ENCODE results near the gene AHCTF1.
"Not testable (repeated sequence)": the region's sequence is repeated elsewhere in the genome, so short reads cannot be mapped to it uniquely, and the experiment has no call there.

AHCTF1 gene

DNA sequence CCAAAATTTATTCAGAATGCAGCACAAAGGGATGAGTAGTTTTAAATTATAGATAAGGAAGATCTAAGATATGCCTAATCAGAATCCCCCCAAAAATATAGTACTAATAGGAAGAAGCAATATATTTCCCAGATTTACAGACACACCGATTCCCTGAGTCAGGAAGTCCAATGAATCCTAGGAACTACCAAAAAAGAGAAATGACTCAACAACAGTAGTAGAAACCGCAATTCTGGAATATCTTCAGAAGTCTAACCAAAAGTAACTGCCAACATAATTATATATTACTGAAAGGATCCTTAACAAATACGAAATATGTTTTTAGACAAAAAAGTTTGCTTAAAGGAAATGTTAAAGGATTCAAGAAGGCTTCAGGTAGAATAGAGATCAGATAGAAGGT lies 10.3 kb downstream of the AHCTF1 start:
- peaks cover 90% of the 10 kb centered on the region for H3K79me2 ChIP-seq (ENCODE audit: control insufficient read depth, insufficient read depth, low read length, unreplicated experiment)
- no peak overlapping the region for H3K4me3 ChIP-seq (ENCODE audit: low read depth, low read length)
- no peak overlapping the region for H2AFZ ChIP-seq (ENCODE audit: low read length, unreplicated experiment)
- no peaks in the 10 kb centered on the region for H3K27me3 ChIP-seq (ENCODE audit: insufficient read depth, low read length)
- peaks cover 21% of the 10 kb centered on the region for H3K36me3 ChIP-seq (ENCODE audit: insufficient read depth, low read length)
- H3K27ac ChIP-seq (ENCODE audit: low read depth, low read length), result peak overlapping the region; percentile 20; the same call in 1 of the 2 replicates
- peaks cover 5% of the 10 kb centered on the region for H3K4me1 ChIP-seq (ENCODE audit: control insufficient read depth, insufficient read depth, low read length, unreplicated experiment)

DNA sequence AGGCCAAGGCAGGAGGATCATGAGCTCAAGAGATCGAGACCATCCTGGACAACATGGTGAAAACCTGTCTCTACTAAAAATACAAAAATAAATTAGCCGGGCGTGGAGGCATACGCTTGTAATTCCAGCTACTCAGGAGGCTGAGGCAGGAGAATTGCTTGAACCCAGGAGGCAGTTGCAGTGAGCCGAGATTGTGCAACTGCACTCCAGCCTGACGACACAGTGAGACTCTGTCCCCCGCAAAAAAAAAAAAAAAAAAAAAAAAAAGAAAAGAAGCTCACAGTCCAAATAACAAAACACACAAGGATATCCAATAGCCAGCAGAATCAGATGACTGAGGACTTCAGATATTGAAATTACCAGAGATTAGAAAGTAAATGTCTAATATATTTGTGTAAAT lies 11.8 kb downstream of the AHCTF1 start:
- H2AFZ ChIP-seq (ENCODE audit: low read length, unreplicated experiment), result no peak overlapping the region
- H3K79me2 ChIP-seq (ENCODE audit: control insufficient read depth, insufficient read depth, low read length, unreplicated experiment), result peaks cover 75% of the 10 kb centered on the region
- peaks cover 16% of the 10 kb centered on the region for H3K36me3 ChIP-seq (ENCODE audit: insufficient read depth, low read length)
- no peak overlapping the region for H3K27ac ChIP-seq (ENCODE audit: low read depth, low read length)
- H3K27me3 ChIP-seq (ENCODE audit: insufficient read depth, low read length), result no peaks in the 10 kb centered on the region
- H3K4me1 ChIP-seq (ENCODE audit: control insufficient read depth, insufficient read depth, low read length, unreplicated experiment), result peaks cover 5% of the 10 kb centered on the region
- no peak overlapping the region for H3K4me3 ChIP-seq (ENCODE audit: low read depth, low read length)

DNA sequence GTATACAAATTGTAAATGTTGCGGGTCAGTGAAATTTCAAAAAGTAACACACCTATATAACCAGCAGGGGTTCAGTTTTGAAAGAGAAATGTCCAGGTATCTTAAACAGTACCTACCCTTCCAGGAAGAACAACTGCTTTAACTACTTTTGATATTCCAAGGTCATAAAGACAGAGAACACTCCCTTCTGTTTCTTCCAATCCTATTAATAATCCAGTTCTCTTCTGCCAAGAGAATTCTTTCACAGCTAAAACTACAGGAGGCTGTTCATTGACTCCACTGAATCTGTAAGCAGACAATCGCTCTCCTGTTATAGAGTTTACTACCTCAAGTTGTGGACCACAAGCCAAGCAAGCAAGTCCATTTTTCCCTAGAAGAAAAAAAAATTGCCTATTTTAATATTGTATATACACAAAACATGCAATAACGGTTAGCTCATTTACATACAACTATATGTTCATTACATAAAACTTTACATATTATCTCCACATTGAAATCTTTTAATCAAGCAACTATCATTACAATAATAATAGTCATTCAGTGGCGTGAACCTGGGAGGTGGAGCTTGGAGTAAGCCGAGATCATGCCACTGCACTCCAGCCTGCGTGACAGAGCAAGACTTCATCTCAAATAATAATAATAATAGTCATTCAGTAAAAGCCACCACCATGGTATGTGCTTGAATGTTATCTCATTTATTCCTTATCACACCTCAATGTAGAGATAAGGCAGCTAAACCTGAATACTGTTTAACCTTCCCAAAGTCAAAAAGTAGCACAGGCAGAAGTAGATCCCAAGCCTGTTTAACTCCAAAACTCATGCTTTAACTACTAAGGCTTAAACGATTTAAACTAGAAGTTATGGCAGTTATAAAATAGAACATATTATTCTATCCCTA lies 15.5 kb downstream of the AHCTF1 start:
- not testable (repeated sequence) for H2AFZ ChIP-seq (ENCODE audit: low read length, unreplicated experiment); H3K4me3 ChIP-seq (ENCODE audit: low read depth, low read length); H3K27ac ChIP-seq (ENCODE audit: low read depth, low read length); H3K4me1 ChIP-seq (ENCODE audit: control insufficient read depth, insufficient read depth, low read length, unreplicated experiment); H3K27me3 ChIP-seq (ENCODE audit: insufficient read depth, low read length)
- Histone ChIP-seq H3K79me2 (ENCODE audit: control insufficient read depth, insufficient read depth, low read length, unreplicated experiment) (peaks cover 46% of the 10 kb centered on the region), H3K36me3 (ENCODE audit: insufficient read depth, low read length) (peaks cover 38% of the 10 kb centered on the region)

DNA sequence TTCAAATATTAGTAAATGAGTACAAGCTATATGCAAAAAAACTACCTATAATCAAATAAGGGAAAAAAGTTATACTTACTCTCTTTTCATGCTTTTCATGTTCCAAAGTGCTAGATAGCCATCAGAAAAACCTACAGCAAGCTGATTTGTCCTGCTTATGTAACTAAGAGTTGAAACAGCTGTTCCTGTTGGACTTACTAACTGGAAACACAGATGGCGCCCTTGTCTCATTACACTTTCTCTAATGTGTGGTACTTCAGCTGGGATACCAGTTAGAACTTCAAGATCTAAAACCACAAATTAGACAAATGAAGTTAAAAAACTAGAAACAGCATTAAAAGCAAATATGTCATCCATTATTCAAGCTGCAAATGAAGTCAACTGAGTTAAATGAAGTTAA lies 24.3 kb downstream of the AHCTF1 start:
- Histone ChIP-seq H3K79me2 (ENCODE audit: control insufficient read depth, insufficient read depth, low read length, unreplicated experiment) (peaks cover 20% of the 10 kb centered on the region), H2AFZ (ENCODE audit: low read length, unreplicated experiment) (no peak overlapping the region), H3K4me3 (ENCODE audit: low read depth, low read length) (no peak overlapping the region), H3K27me3 (ENCODE audit: insufficient read depth, low read length) (no peaks in the 10 kb centered on the region), H3K36me3 (ENCODE audit: insufficient read depth, low read length) (peaks cover 57% of the 10 kb centered on the region), H3K4me1 (ENCODE audit: control insufficient read depth, insufficient read depth, low read length, unreplicated experiment) (no peaks in the 10 kb centered on the region), H3K27ac (ENCODE audit: low read depth, low read length) (no peak overlapping the region)

DNA sequence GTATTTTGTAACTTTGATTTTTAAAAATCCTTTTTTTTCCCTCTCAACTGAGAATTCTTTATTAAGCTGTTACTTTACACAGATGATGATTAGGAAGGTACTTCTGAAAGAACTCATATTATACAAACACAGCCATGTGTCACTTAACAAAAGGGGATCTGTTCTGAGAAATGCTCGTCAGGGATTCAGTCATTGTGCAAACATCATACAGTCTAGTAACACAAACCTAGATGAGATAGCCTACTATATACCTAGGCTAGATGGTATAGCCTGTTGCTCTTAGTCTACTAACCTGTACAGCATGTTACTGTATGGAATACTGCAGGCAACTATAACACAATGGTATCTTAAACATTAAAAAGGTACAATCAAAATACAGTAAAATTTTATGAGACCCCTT lies 24.9 kb downstream of the AHCTF1 start:
- Histone ChIP-seq H3K79me2 (ENCODE audit: control insufficient read depth, insufficient read depth, low read length, unreplicated experiment) (peaks cover 26% of the 10 kb centered on the region), H3K27me3 (ENCODE audit: insufficient read depth, low read length) (no peaks in the 10 kb centered on the region), H3K36me3 (ENCODE audit: insufficient read depth, low read length) (peaks cover 61% of the 10 kb centered on the region), H3K4me1 (ENCODE audit: control insufficient read depth, insufficient read depth, low read length, unreplicated experiment) (no peaks in the 10 kb centered on the region), H3K4me3 (ENCODE audit: low read depth, low read length) (no peak overlapping the region), H3K27ac (ENCODE audit: low read depth, low read length) (no peak overlapping the region), H2AFZ (ENCODE audit: low read length, unreplicated experiment) (no peak overlapping the region)

DNA sequence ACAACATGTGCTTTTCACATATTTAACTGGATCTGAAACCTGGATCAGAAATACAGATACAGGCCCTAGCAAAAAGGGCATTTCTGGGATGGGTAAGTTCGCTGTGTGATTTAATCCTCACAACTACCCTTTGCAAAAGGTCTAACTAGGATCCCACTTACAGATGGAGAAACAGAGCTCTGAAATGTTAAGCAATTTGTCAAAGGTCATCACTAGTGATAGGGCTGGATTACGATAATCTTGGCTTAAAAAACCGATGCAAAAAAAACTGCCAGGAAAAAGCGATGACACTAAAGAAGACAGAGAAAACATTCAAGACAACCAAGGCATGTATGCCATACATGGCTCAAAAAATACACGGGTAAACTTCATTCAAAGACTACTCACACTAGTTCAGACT lies 29.9 kb downstream of the AHCTF1 start:
- no peak overlapping the region for H3K4me3 ChIP-seq (ENCODE audit: low read depth, low read length)
- H3K36me3 ChIP-seq (ENCODE audit: insufficient read depth, low read length), result peaks cover 67% of the 10 kb centered on the region
- peaks cover 19% of the 10 kb centered on the region for H3K79me2 ChIP-seq (ENCODE audit: control insufficient read depth, insufficient read depth, low read length, unreplicated experiment)
- H3K27ac ChIP-seq (ENCODE audit: low read depth, low read length), result no peak overlapping the region
- no peaks in the 10 kb centered on the region for H3K4me1 ChIP-seq (ENCODE audit: control insufficient read depth, insufficient read depth, low read length, unreplicated experiment)
- no peak overlapping the region for H2AFZ ChIP-seq (ENCODE audit: low read length, unreplicated experiment)
- H3K27me3 ChIP-seq (ENCODE audit: insufficient read depth, low read length), result no peaks in the 10 kb centered on the region

DNA sequence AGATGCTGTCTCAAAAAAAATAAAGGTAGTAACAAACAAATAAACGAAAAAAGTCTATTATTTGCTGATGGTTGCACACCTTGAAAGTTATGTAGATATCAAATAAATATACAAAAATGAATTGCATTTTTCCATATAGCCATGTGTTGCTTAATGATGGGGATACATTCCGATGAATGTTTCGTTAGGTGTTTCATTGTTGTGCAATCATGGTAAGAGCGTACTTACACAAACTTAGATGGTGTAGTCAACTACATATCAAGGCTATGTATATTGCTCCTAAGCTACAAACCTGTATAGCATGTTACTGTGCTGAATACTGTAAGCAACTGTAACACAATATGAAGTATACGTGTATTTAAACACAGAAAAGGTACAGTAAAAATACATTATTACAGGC lies 34.4 kb downstream of the AHCTF1 start:
- H3K36me3 ChIP-seq (ENCODE audit: insufficient read depth, low read length), result peaks cover 62% of the 10 kb centered on the region
- H3K79me2 ChIP-seq (ENCODE audit: control insufficient read depth, insufficient read depth, low read length, unreplicated experiment), result peaks cover 21% of the 10 kb centered on the region
- no peaks in the 10 kb centered on the region for H3K27me3 ChIP-seq (ENCODE audit: insufficient read depth, low read length)
- H2AFZ ChIP-seq (ENCODE audit: low read length, unreplicated experiment), result no peak overlapping the region
- no peak overlapping the region for H3K4me3 ChIP-seq (ENCODE audit: low read depth, low read length)
- no peaks in the 10 kb centered on the region for H3K4me1 ChIP-seq (ENCODE audit: control insufficient read depth, insufficient read depth, low read length, unreplicated experiment)
- no peak overlapping the region for H3K27ac ChIP-seq (ENCODE audit: low read depth, low read length)

DNA sequence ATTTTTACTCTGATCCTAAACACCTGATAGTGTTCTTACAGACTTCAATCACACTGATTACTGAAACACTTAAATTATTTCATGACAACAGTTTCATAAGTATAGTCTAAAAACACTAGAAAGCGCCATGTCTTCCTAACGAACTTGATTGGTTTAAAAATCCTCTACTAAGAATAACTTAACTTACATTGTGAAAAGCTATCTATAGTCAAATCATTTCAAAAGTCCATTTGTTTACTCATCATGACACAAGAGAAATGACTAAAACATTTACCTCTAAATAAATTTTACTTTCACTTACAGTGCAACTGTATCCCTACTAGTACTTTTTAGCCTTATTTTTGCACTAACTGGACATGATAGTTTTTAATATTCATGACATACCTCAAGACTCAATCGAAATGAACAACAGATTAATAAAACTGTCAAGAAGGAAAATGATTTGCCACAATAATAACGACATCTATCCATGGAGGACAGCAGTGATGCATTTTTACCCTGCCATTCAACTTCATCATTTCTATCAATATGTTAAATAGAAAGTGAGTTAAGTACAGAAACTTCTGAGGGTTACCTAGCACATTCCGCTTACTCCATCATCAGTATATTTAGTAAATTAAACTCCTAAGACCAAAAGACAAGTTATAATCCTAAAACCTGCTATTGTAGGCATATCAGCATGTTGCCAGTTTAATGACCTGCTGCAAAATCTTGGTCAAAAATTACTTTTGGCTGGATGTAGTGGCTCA lies 38.4 kb downstream of the AHCTF1 start:
- Histone ChIP-seq H3K27ac (ENCODE audit: low read depth, low read length) (peak overlapping the region; percentile 0; the same call in 1 of the 2 replicates), H3K36me3 (ENCODE audit: insufficient read depth, low read length) (peaks cover 61% of the 10 kb centered on the region), H3K79me2 (ENCODE audit: control insufficient read depth, insufficient read depth, low read length, unreplicated experiment) (peaks cover 14% of the 10 kb centered on the region), H3K4me1 (ENCODE audit: control insufficient read depth, insufficient read depth, low read length, unreplicated experiment) (no peaks in the 10 kb centered on the region), H2AFZ (ENCODE audit: low read length, unreplicated experiment) (no peak overlapping the region), H3K27me3 (ENCODE audit: insufficient read depth, low read length) (no peaks in the 10 kb centered on the region), H3K4me3 (ENCODE audit: low read depth, low read length) (no peak overlapping the region)

DNA sequence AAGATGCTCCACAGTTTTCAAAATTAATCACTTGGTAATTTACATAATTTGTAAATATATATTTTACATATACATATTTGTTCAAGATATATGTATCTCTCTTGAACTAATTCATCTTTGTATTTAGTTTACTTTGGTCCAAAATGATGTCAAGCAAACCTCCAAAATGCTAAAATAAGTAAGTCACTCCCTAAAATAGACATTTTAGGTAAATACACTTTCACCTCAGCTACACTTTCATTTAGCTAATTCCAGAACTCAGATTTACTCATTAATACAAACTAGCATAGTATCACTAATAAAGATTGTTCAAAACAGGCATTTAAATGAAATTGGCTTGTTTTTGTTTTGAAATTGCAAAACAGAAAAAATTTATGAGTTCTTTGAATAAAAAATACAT lies 40.6 kb downstream of the AHCTF1 start:
- no peak overlapping the region for H3K27ac ChIP-seq (ENCODE audit: low read depth, low read length)
- no peaks in the 10 kb centered on the region for H3K27me3 ChIP-seq (ENCODE audit: insufficient read depth, low read length)
- H3K4me3 ChIP-seq (ENCODE audit: low read depth, low read length), result no peak overlapping the region
- peaks cover 56% of the 10 kb centered on the region for H3K36me3 ChIP-seq (ENCODE audit: insufficient read depth, low read length)
- H2AFZ ChIP-seq (ENCODE audit: low read length, unreplicated experiment), result no peak overlapping the region
- H3K79me2 ChIP-seq (ENCODE audit: control insufficient read depth, insufficient read depth, low read length, unreplicated experiment), result peaks cover 10% of the 10 kb centered on the region
- no peaks in the 10 kb centered on the region for H3K4me1 ChIP-seq (ENCODE audit: control insufficient read depth, insufficient read depth, low read length, unreplicated experiment)

DNA sequence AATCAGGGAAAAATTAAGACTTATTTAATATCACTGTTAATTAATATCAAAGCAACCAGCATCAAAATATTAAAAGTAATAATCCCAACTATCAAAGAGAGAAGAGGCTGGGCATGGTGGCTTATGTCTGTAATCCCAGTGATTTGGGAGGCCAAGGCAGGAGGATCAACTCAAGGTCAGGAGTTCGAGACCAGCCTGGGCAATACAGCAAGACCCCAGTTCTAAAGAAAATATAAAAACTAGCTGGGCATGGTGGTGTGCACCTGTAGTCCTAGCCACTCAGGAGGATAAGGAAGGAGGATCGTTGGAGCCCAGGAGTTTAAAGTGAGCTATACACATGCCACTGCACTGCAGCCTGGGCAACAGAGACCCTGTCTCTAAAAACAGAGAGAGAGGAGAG lies 43.2 kb downstream of the AHCTF1 start:
- Histone ChIP-seq H2AFZ (ENCODE audit: low read length, unreplicated experiment) (no peak overlapping the region), H3K4me3 (ENCODE audit: low read depth, low read length) (no peak overlapping the region), H3K79me2 (ENCODE audit: control insufficient read depth, insufficient read depth, low read length, unreplicated experiment) (peaks cover 7% of the 10 kb centered on the region), H3K4me1 (ENCODE audit: control insufficient read depth, insufficient read depth, low read length, unreplicated experiment) (no peaks in the 10 kb centered on the region), H3K27me3 (ENCODE audit: insufficient read depth, low read length) (no peaks in the 10 kb centered on the region), H3K27ac (ENCODE audit: low read depth, low read length) (no peak overlapping the region), H3K36me3 (ENCODE audit: insufficient read depth, low read length) (peaks cover 49% of the 10 kb centered on the region)

DNA sequence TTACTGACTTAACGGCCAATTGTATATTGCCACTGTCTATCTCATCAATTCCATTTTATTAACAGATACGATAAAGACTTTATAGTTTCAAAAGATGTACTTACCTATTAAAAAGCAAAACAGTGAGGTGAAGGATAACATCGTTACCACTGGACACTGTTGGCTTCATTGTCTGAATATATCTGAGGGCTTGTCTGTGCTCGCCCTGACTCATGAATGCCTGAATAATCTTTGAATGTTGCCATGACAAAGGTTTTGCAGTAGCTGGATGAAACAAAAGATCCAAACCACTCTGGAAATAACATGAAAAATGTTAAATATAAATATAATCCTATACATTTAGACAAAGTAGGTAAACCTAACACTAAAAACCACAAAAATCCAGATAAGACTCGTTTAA lies 46.4 kb downstream of the AHCTF1 start:
- not testable (repeated sequence) for H2AFZ ChIP-seq (ENCODE audit: low read length, unreplicated experiment); H3K4me1 ChIP-seq (ENCODE audit: control insufficient read depth, insufficient read depth, low read length, unreplicated experiment); H3K27me3 ChIP-seq (ENCODE audit: insufficient read depth, low read length); H3K27ac ChIP-seq (ENCODE audit: low read depth, low read length); H3K4me3 ChIP-seq (ENCODE audit: low read depth, low read length)
- peaks cover 15% of the 10 kb centered on the region for H3K79me2 ChIP-seq (ENCODE audit: control insufficient read depth, insufficient read depth, low read length, unreplicated experiment)
- peaks cover 40% of the 10 kb centered on the region for H3K36me3 ChIP-seq (ENCODE audit: insufficient read depth, low read length)
